ENCODE measurements around the gene UNK. TPM values are rescaled to one million over a fixed set of nuclear protein-coding genes. Genes with fewer than 3 reads are reported as not detected.

The UNK gene
- total and polyA plus RNA-seq, 2 experiments from 2014 or later: 11.5 to 12.4 TPM

- Histone ChIP-seq H3K36me3 (ENCODE audit: low read depth) (0 out of 2 replicates have a peak, but pooled peaks cover 10% of the 10 kb centered on the region), H3K27me3 (replicated peaks; ENCODE audit: insufficient read depth) (no peaks in the 10 kb centered on the region), H4K20me1 (ENCODE audit: insufficient read depth) (no peaks in the 10 kb centered on the region), H3K4me2 (ENCODE audit: unreplicated experiment) (no peak overlapping the region), H3K4me3 (no peak overlapping the region), H3K4me1 (ENCODE audit: insufficient read depth) (peaks cover 10% of the 10 kb centered on the region; the same call in 1 of the 2 replicates), H3K27ac (no peak overlapping the region), H3K79me2 (ENCODE audit: insufficient read depth) (peaks cover 78% of the 10 kb centered on the region), H3K9me3 (ENCODE audit: low read depth) (no peaks in the 10 kb centered on the region), H3K9ac (no peak overlapping the region), H2AFZ (no peak overlapping the region), H3K9me2 (ENCODE audit: insufficient read depth) (no peaks in the 10 kb centered on the region), H3F3A (ENCODE audit: insufficient read depth) (no peaks in the 10 kb centered on the region)
- in situ Hi-C loops (cut with MboI): no loop called here
- no peak for DNase-seq
- TF ChIP-seq EZH2 (IDR thresholded peaks at IDR 0.05; ENCODE audit: insufficient read depth, poor library complexity, severe bottlenecking) (no peak), EZH2phosphoT487 (IDR thresholded peaks at IDR 0.05; ENCODE audit: insufficient read depth, low read depth) (no peak)
- 74 to 80% methylated on average over 8 of the region's 8 CpGs for WGBS, 2 experiments (ENCODE audit: low coverage in 1 of 2, low lambda C conversion rate in 2 of 2, missing lambda C conversion rate in 2 of 2)
Measured at GRCh38 chr17:75795820-75796607, 11.4 kb downstream of the UNK start.

- Histone ChIP-seq H3K27me3 (replicated peaks; ENCODE audit: insufficient read depth) (no peaks in the 10 kb centered on the region), H3F3A (ENCODE audit: insufficient read depth) (no peaks in the 10 kb centered on the region; the same call in 1 of the 2 replicates), H3K27ac (no peak overlapping the region), H3K9ac (no peak overlapping the region), H3K4me2 (ENCODE audit: unreplicated experiment) (no peak overlapping the region), H3K79me2 (ENCODE audit: insufficient read depth) (peaks cover 66% of the 10 kb centered on the region), H4K20me1 (ENCODE audit: insufficient read depth) (no peaks in the 10 kb centered on the region), H3K36me3 (ENCODE audit: low read depth) (0 out of 2 replicates have a peak, but pooled peaks cover 10% of the 10 kb centered on the region), H3K4me1 (ENCODE audit: insufficient read depth) (no peaks in the 10 kb centered on the region), H3K9me2 (ENCODE audit: insufficient read depth) (no peaks in the 10 kb centered on the region), H2AFZ (no peak overlapping the region), H3K9me3 (ENCODE audit: low read depth) (no peaks in the 10 kb centered on the region), H3K4me3 (no peak overlapping the region)
- no peak for DNase-seq
- in situ Hi-C loops (cut with MboI): no loop called here
- WGBS, 2 experiments (ENCODE audit: low coverage in 1 of 2, low lambda C conversion rate in 2 of 2, missing lambda C conversion rate in 2 of 2): 80 to 87% methylated on average over 4 of the region's 4 CpGs
- TF ChIP-seq EZH2 (IDR thresholded peaks at IDR 0.05; ENCODE audit: insufficient read depth, poor library complexity, severe bottlenecking) (no peak), EZH2phosphoT487 (IDR thresholded peaks at IDR 0.05; ENCODE audit: insufficient read depth, low read depth) (no peak)
Measured at GRCh38 chr17:75799402-75799801, 14.8 kb downstream of the UNK start.

GRCh38 chr17:75803883-75804282 lies 19.3 kb downstream of the UNK start:
- Histone ChIP-seq H3K4me2 (ENCODE audit: unreplicated experiment) (no peak overlapping the region), H3K36me3 (ENCODE audit: low read depth) (0 out of 2 replicates have a peak, but pooled peaks cover 3% of the 10 kb centered on the region), H2AFZ (no peak overlapping the region), H3K27me3 (replicated peaks; ENCODE audit: insufficient read depth) (no peaks in the 10 kb centered on the region), H3K9ac (no peak overlapping the region), H3K4me1 (ENCODE audit: insufficient read depth) (peaks cover 7% of the 10 kb centered on the region), H3K9me3 (ENCODE audit: low read depth) (no peaks in the 10 kb centered on the region), H3K4me3 (no peak overlapping the region), H3K9me2 (ENCODE audit: insufficient read depth) (no peaks in the 10 kb centered on the region), H3K79me2 (ENCODE audit: insufficient read depth) (peaks cover 44% of the 10 kb centered on the region), H4K20me1 (ENCODE audit: insufficient read depth) (no peaks in the 10 kb centered on the region), H3K27ac (no peak overlapping the region), H3F3A (ENCODE audit: insufficient read depth) (peaks cover 13% of the 10 kb centered on the region)
- TF ChIP-seq EZH2phosphoT487 (IDR thresholded peaks at IDR 0.05; ENCODE audit: insufficient read depth, low read depth) (no peak), EZH2 (IDR thresholded peaks at IDR 0.05; ENCODE audit: insufficient read depth, poor library complexity, severe bottlenecking) (no peak)
- no peak for DNase-seq
- 91% methylated on average over 1 of the region's 1 CpG for WGBS, 2 experiments (ENCODE audit: low coverage in 1 of 2, low lambda C conversion rate in 2 of 2, missing lambda C conversion rate in 2 of 2)
- in situ Hi-C loops (cut with MboI): no loop called here

GRCh38 chr17:75806822-75807500 lies 22.4 kb downstream of the UNK start:
- H4K20me1 ChIP-seq (ENCODE audit: insufficient read depth): no peaks in the 10 kb centered on the region
- H3K9me2 ChIP-seq (ENCODE audit: insufficient read depth): no peaks in the 10 kb centered on the region
- peaks cover 42% of the 10 kb centered on the region for H3K79me2 ChIP-seq (ENCODE audit: insufficient read depth)
- peaks cover 10% of the 10 kb centered on the region; the same call in 1 of the 2 replicates for H3K36me3 ChIP-seq (ENCODE audit: low read depth)
- TF ChIP-seq EZH2phosphoT487 (IDR thresholded peaks at IDR 0.05; ENCODE audit: insufficient read depth, low read depth): no peak
- TF ChIP-seq EZH2 (IDR thresholded peaks at IDR 0.05; ENCODE audit: insufficient read depth, poor library complexity, severe bottlenecking): no peak
- H3K4me2 ChIP-seq (ENCODE audit: unreplicated experiment): no peak overlapping the region
- H3K27ac ChIP-seq: no peak overlapping the region
- peaks cover 24% of the 10 kb centered on the region for H3F3A ChIP-seq (ENCODE audit: insufficient read depth)
- H3K4me1 ChIP-seq (ENCODE audit: insufficient read depth): peaks cover 19% of the 10 kb centered on the region
- no peak overlapping the region for H2AFZ ChIP-seq
- DNase-seq: no peak
- no peak overlapping the region for H3K4me3 ChIP-seq
- 79 to 86% methylated on average over 4 of the region's 4 CpGs for WGBS, 2 experiments (ENCODE audit: low coverage in 1 of 2, low lambda C conversion rate in 2 of 2, missing lambda C conversion rate in 2 of 2)
- in situ Hi-C loops (cut with MboI): no loop called here
- H3K9ac ChIP-seq: no peak overlapping the region
- no peaks in the 10 kb centered on the region for H3K27me3 ChIP-seq (replicated peaks; ENCODE audit: insufficient read depth)
- no peaks in the 10 kb centered on the region for H3K9me3 ChIP-seq (ENCODE audit: low read depth)
